Measurements from ENCODE around the gene MAGEB16. TPM values are rescaled to one million over a fixed set of nuclear protein-coding genes. Genes with fewer than 3 reads are reported as not detected.

Gene MAGEB16
- total and polyA plus RNA-seq, 3 donors from 2014 or later = 2.8 to 9.6 (median 7.2) TPM

DNA sequence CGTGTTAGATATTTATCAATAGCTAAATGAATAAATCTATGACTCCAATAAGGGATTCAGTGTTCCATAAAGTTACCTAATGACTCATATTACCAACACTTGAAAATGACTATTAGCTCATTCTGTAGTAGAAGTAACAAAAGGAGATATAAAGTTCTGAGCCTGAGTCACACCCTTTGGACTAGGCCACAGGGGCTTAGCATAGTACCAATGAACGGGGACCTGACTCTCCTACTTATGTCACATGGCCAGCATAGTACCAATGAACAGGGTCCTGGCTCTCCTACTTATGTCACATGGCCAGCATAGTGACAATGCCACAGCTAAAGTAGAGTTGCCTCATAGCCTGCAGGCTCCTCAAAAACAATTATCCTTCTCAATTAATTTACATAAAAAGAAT lies 43.7 kb downstream of the MAGEB16 start:
- no peak for DNase-seq
- no peaks in the 10 kb centered on the region for H3K27me3 ChIP-seq
- H3K4me1 ChIP-seq = no peaks in the 10 kb centered on the region
- no peak for TF ChIP-seq POLR2A (IDR thresholded peaks at IDR 0.05)
- TF ChIP-seq, protein P1, sequence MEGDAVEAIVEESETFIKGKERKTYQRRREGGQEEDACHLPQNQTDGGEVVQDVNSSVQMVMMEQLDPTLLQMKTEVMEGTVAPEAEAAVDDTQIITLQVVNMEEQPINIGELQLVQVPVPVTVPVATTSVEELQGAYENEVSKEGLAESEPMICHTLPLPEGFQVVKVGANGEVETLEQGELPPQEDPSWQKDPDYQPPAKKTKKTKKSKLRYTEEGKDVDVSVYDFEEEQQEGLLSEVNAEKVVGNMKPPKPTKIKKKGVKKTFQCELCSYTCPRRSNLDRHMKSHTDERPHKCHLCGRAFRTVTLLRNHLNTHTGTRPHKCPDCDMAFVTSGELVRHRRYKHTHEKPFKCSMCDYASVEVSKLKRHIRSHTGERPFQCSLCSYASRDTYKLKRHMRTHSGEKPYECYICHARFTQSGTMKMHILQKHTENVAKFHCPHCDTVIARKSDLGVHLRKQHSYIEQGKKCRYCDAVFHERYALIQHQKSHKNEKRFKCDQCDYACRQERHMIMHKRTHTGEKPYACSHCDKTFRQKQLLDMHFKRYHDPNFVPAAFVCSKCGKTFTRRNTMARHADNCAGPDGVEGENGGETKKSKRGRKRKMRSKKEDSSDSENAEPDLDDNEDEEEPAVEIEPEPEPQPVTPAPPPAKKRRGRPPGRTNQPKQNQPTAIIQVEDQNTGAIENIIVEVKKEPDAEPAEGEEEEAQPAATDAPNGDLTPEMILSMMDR (IDR thresholded peaks at IDR 0.05) = no peak
- no peak overlapping the region for H3K4me3 ChIP-seq
- no peaks in the 10 kb centered on the region for H3K9me3 ChIP-seq
- H3K36me3 ChIP-seq (ENCODE audit: low read depth, missing control alignments) = no peaks in the 10 kb centered on the region
- intact Hi-C loops (cut with DNase I; ENCODE audit: low total_unique reads) = no loop called here
- 33 to 75% methylated on average over 2 of the region's 2 CpGs for WGBS, 2 donors
- H3K27ac ChIP-seq = no peak overlapping the region

DNA sequence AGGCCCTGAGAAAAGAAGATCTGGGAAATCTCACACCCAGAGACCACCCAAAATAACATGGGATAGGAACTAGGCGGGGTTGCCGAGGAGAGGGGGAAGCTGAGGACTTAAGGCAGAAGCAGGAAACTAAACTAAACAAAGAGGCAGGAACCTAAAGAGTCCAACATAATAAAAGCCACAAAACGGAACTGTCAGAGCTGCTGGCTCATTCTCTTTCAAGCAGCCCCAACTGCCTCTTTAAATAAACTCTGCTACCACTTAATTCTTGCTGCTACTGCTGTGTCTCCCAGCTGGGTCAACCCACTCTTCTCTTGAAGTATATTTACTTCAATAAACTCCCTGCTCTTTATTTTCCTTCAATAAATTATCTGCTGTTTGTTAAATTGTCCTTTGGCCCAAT lies 44.5 kb downstream of the MAGEB16 start:
- H3K9me3 ChIP-seq = no peaks in the 10 kb centered on the region
- H3K27ac ChIP-seq = no peak overlapping the region
- H3K4me1 ChIP-seq = no peaks in the 10 kb centered on the region
- intact Hi-C loops (cut with DNase I; ENCODE audit: low total_unique reads) = no loop called here
- 46 to 47% methylated on average over 3 of the region's 3 CpGs for WGBS, 2 donors
- no peak overlapping the region for H3K4me3 ChIP-seq
- H3K36me3 ChIP-seq (ENCODE audit: low read depth, missing control alignments) = no peaks in the 10 kb centered on the region
- no peaks in the 10 kb centered on the region for H3K27me3 ChIP-seq
- TF ChIP-seq POLR2A (IDR thresholded peaks at IDR 0.05) = no peak
- TF ChIP-seq, protein P1 (IDR thresholded peaks at IDR 0.05) = no peak
- no peak for DNase-seq

DNA sequence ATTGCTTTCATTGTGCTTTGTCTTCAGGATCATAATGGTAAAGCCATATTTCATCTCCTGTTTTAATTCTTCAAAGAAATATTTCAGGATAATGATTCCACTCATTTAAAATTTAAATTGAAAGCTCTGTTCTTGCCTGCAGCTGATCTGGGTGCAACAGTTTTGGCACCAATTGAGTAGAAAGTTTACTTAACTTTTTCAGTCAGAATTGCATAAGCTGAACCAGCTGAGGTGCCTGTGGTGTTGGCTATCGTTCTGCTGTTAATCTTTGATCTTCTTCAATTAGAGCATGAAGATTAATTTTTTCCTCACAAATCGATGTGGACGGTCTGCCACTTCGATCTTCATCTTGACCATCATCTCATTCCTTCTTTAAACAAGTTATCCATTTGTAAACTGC lies 49.6 kb downstream of the MAGEB16 start:
- Histone ChIP-seq H3K9me3 (no peaks in the 10 kb centered on the region), H3K27me3 (no peaks in the 10 kb centered on the region), H3K4me1 (no peaks in the 10 kb centered on the region), H3K36me3 (ENCODE audit: low read depth, missing control alignments) (no peaks in the 10 kb centered on the region), H3K27ac (no peak overlapping the region), H3K4me3 (no peak overlapping the region)
- WGBS, 2 donors = 93 to 98% methylated on average over 4 of the region's 4 CpGs
- no peak for DNase-seq
- intact Hi-C loops (cut with DNase I; ENCODE audit: low total_unique reads) = no loop called here
- TF ChIP-seq POLR2A (IDR thresholded peaks at IDR 0.05) = no peak
- TF ChIP-seq, protein P1 (IDR thresholded peaks at IDR 0.05) = no peak

Other genes starting within 250 kb of the MAGEB16 start
- 1 to 10 TPM; 3.2 to 5.4 TPM for gene CFAP47, start 121.4 kb downstream of the MAGEB16 start, total RNA-seq
- gene CFAP47, start 121.4 kb downstream of the MAGEB16 start, polyA plus RNA-seq (ENCODE audit: insufficient read depth, low read depth, low replicate concordance) = 2.9 TPM

All from testis (tissue), 3 donors.